ENCODE measurements around the gene DNAJA1. TPM values are rescaled to one million over a fixed set of nuclear protein-coding genes. Genes with fewer than 3 reads are reported as not detected.

Gene DNAJA1
- total RNA-seq, 4 donors from 2014 or later: 75.6 to 111 (median 96.5) TPM

GRCh38 chr9:33025572-33026342 lies 684 bp downstream of the DNAJA1 start:
- Histone ChIP-seq H3K36me3 (peaks cover 0 to 28% of the 10 kb centered on the region in 2 donors), H3K27ac (peak overlapping the region; percentile 93 to 100 (median 98)), H3K27me3 (no peaks in the 10 kb centered on the region), H3K4me3 (peak overlapping the region; percentile 71 to 89), H3K4me1 (peaks cover 7 to 83% (median 36%) of the 10 kb centered on the region in 3 donors), H3K9me3 (no peaks in the 10 kb centered on the region)
- no peak for TF ChIP-seq POLR2AphosphoS5 (IDR thresholded peaks at IDR 0.05)
- TF ChIP-seq, protein P1, sequence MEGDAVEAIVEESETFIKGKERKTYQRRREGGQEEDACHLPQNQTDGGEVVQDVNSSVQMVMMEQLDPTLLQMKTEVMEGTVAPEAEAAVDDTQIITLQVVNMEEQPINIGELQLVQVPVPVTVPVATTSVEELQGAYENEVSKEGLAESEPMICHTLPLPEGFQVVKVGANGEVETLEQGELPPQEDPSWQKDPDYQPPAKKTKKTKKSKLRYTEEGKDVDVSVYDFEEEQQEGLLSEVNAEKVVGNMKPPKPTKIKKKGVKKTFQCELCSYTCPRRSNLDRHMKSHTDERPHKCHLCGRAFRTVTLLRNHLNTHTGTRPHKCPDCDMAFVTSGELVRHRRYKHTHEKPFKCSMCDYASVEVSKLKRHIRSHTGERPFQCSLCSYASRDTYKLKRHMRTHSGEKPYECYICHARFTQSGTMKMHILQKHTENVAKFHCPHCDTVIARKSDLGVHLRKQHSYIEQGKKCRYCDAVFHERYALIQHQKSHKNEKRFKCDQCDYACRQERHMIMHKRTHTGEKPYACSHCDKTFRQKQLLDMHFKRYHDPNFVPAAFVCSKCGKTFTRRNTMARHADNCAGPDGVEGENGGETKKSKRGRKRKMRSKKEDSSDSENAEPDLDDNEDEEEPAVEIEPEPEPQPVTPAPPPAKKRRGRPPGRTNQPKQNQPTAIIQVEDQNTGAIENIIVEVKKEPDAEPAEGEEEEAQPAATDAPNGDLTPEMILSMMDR (IDR thresholded peaks at IDR 0.05): no peak
- no peak for TF ChIP-seq POLR2A (IDR thresholded peaks at IDR 0.05)
- no peak for TF ChIP-seq EP300 (IDR thresholded peaks at IDR 0.05)
- ATAC-seq: peak; percentile 26
- 1% methylated on average over 12 to 15 of the region's 36 CpGs for WGBS, 2 donors (ENCODE audit: low coverage in 1 of 2)

DNA sequence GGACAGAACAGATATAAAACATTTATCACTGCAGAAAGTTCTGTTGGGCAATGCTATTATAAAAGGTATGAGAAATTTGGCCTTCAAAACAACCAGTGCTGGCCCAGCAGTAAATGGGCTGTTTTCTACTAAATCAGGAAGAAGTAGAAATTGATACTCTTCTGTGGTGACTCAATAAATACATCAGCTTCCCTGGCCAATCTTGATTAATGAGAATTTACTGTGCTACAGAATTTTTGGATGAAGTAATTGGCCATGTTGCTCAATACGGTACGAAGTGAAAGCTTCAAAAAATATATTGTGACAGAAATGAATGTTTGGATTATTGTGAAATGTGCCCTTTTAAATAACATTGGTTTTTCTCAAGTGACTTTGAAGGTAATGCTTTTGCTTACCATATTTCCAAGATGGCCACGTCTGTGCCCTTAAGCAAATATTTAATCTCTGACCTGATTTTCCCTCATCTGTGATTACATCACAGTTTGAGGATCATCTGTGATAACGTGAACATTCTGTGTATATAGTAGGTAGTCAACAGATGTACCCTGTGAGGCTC lies 4.2 kb downstream of the DNAJA1 start:
- H3K36me3 ChIP-seq: peaks cover 6 to 63% of the 10 kb centered on the region in 2 donors
- no peaks in the 10 kb centered on the region for H3K27me3 ChIP-seq
- no peak overlapping the region for H3K4me3 ChIP-seq
- H3K9me3 ChIP-seq: no peaks in the 10 kb centered on the region
- peak overlapping the region in 2 of 4 donors; percentile 50 to 58 for H3K27ac ChIP-seq
- 17 to 26% methylated on average over 4 of the region's 4 CpGs for WGBS, 2 donors (ENCODE audit: low coverage in 1 of 2)
- ATAC-seq: peak; percentile 1
- H3K4me1 ChIP-seq: peaks cover 11 to 63% (median 28%) of the 10 kb centered on the region in 3 donors
- TF ChIP-seq EP300 (IDR thresholded peaks at IDR 0.05): no peak
- TF ChIP-seq POLR2AphosphoS5 (IDR thresholded peaks at IDR 0.05): peak; percentile 67

DNA sequence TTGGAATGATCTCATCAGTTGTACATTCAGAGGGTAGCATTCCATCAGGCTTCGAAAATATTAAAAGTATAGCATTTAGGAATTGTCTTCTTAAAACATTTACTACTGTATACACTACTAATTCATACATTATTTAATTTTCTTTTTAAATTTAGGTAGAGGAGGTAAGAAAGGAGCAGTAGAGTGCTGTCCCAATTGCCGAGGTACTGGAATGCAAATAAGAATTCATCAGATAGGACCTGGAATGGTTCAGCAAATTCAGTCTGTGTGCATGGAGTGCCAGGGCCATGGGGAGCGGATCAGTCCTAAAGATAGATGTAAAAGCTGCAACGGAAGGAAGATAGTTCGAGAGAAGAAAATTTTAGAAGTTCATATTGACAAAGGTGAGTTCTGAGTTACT lies 5.2 kb downstream of the DNAJA1 start:
- ATAC-seq: no peak
- no peaks in the 10 kb centered on the region for H3K9me3 ChIP-seq
- H3K4me1 ChIP-seq: peaks cover 11 to 60% (median 27%) of the 10 kb centered on the region in 3 donors
- H3K36me3 ChIP-seq: peaks cover 7 to 73% of the 10 kb centered on the region in 2 donors
- H3K27ac ChIP-seq: no peak overlapping the region
- TF ChIP-seq POLR2A (IDR thresholded peaks at IDR 0.05) (no peak), EP300 (IDR thresholded peaks at IDR 0.05) (no peak), POLR2AphosphoS5 (IDR thresholded peaks at IDR 0.05) (no peak)
- TF ChIP-seq, protein P1 (IDR thresholded peaks at IDR 0.05): no peak
- WGBS, 2 donors (ENCODE audit: low coverage in 1 of 2): 72 to 82% methylated on average over 5 of the region's 5 CpGs
- H3K27me3 ChIP-seq: no peaks in the 10 kb centered on the region
- H3K4me3 ChIP-seq: no peak overlapping the region

GRCh38 chr9:33032292-33032691 lies 7.2 kb downstream of the DNAJA1 start:
- H3K27me3 ChIP-seq: no peaks in the 10 kb centered on the region
- peaks cover 10 to 85% of the 10 kb centered on the region in 2 donors for H3K36me3 ChIP-seq
- no peaks in the 10 kb centered on the region for H3K9me3 ChIP-seq
- H3K4me1 ChIP-seq: peaks cover 11 to 47% (median 26%) of the 10 kb centered on the region in 3 donors
- TF ChIP-seq POLR2AphosphoS5 (IDR thresholded peaks at IDR 0.05): no peak
- TF ChIP-seq EP300 (IDR thresholded peaks at IDR 0.05): no peak
- TF ChIP-seq POLR2A (IDR thresholded peaks at IDR 0.05): no peak
- TF ChIP-seq, protein P1 (IDR thresholded peaks at IDR 0.05): no peak
- ATAC-seq: no peak
- WGBS, 2 donors (ENCODE audit: low coverage in 1 of 2): 44 to 47% methylated on average over 1 of the region's 1 CpG
- no peak overlapping the region for H3K27ac ChIP-seq
- H3K4me3 ChIP-seq: no peak overlapping the region

DNA sequence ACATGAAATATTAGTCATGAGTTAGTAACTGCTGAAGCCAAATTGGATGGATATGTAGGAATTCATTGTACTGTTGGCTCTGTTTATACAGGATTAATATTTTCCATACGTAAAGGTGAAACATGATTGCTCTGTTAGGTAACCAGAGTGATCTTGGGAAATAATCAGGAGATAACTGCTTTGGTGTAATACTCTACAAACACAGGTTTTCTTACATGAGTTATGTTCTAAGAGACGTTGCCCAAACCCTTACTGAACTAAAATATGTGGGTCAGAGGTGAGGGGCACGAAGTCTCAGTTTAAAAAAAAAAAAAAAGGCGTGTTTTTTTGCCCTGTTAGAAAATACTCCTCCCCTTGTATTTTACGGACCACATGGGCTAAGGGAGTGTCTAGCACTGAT lies 7.8 kb downstream of the DNAJA1 start:
- no peak for TF ChIP-seq EP300 (IDR thresholded peaks at IDR 0.05)
- no peak for TF ChIP-seq POLR2A (IDR thresholded peaks at IDR 0.05)
- TF ChIP-seq, protein P1 (IDR thresholded peaks at IDR 0.05): no peak
- TF ChIP-seq POLR2AphosphoS5 (IDR thresholded peaks at IDR 0.05): no peak
- Histone ChIP-seq H3K9me3 (no peaks in the 10 kb centered on the region), H3K36me3 (peaks cover 13 to 85% of the 10 kb centered on the region in 2 donors), H3K27me3 (no peaks in the 10 kb centered on the region), H3K27ac (no peak overlapping the region), H3K4me1 (peaks cover 11 to 41% (median 21%) of the 10 kb centered on the region in 3 donors), H3K4me3 (no peak overlapping the region)
- no peak for ATAC-seq
- WGBS, 2 donors (ENCODE audit: low coverage in 1 of 2): 71 to 79% methylated on average over 4 to 5 of the region's 5 CpGs
